HCT116 (cell line): ENCODE data around the gene TMEM52B. TPM values are rescaled to one million over a fixed set of nuclear protein-coding genes. Genes with fewer than 3 reads are reported as not detected.

Experiments used
- ATAC-seq: fragments of 200-7000 bp; cut with Tn5 transposase; 2 replicates; pipeline ENCODE4 v1.9.1; 2020; ENCODE audit warnings: mild to moderate bottlenecking, moderate library complexity
- Bru-seq: library from RNA; stranded (reverse); fragments of 400-500 nt; gene quantifications from one replicate; lab custom pipeline; 2021; lab: Mats Ljungman, UMichigan
- BruChase-seq, 2 experiments: library from RNA; stranded (reverse); fragments of 400-500 nt; gene quantifications; one replicate each; lab custom pipeline; 2021; lab: Mats Ljungman, UMichigan
- BruUV-seq: library from RNA; stranded (reverse); fragments of 400-500 nt; replicated peaks from 2 replicates; lab custom pipeline; 2021; lab: Mats Ljungman, UMichigan
- CTCF ChIA-PET: fragments of 300-600 bp; sonication (Branson Sonifier 250); formaldehyde crosslinking; loops from one replicate; lab custom pipeline; 2021; ENCODE audit warnings: antibody characterized with exemption; lab: Charles Lee
- POLR2A ChIA-PET: fragments of 300-600, 350-600 bp; sonication (Branson Sonifier 250); formaldehyde crosslinking; loops from one replicate; lab custom pipeline; 2021; ENCODE audit warnings: antibody characterized with exemption; lab: Charles Lee
- RAD21 ChIA-PET, 2 experiments: fragments of 300-600 bp; sonication (Branson Sonifier 250); formaldehyde crosslinking; loops; one replicate each; lab custom pipeline; 2023; ENCODE audit warnings: low total read pairs in 2 of 2; ENCODE audit not compliant: uncharacterized antibody in 2 of 2, unreplicated experiment in 2 of 2, low non-redundant PET in 1 of 2; lab: Charles Lee
- DNase-seq: peaks from one replicate; pipeline ENCODE4 v3.0.0-alpha.2; 2010; ENCODE audit warnings: low read depth, low spot score
- H2AFZ ChIP-seq: fragments of 200-600 bp; shearing (Covaris generic), sonication (generic); 2 replicates; pipeline ENCODE4 v1.6.1; 2017; ENCODE audit warnings: low read depth, mixed run types, mixed read lengths, antibody characterized with exemption, low read length; ENCODE audit not compliant: poor library complexity, severe bottlenecking
- H3K27ac ChIP-seq: 2 replicates; pipeline ENCODE4 v1.5.1; 2012; ENCODE audit warnings: low read depth, low read length
- H3K27me3 ChIP-seq: fragments of 200-600 bp; sonication (generic); 2 replicates; pipeline ENCODE4 v1.6.1; 2016; ENCODE audit warnings: mixed run types, low read length, mixed read lengths; ENCODE audit not compliant: insufficient read depth
- H3K36me3 ChIP-seq, 2 experiments: fragments of 200-500 bp in 1 of 2; fragments of 200-600 bp in 1 of 2; sonication (Bioruptor generic) in 1 of 2; sonication (generic) in 1 of 2; 2 replicates each; pipeline versions ENCODE4 v1.5.1 to v1.6.1; 2014 to 2016; ENCODE audit warnings: low read length in 2 of 2, inconsistent platforms in 1 of 2, mixed read lengths in 1 of 2, mixed run types in 1 of 2; ENCODE audit not compliant: insufficient read depth in 2 of 2, control insufficient read depth in 1 of 2
- H3K4me1 ChIP-seq, 2 experiments: fragments of 200-600 bp in 1 of 2; sonication (generic) in 1 of 2; 2 replicates each; pipeline versions ENCODE4 v1.5.1 to v1.6.1; 2012 to 2017; ENCODE audit warnings: low read length in 2 of 2, inconsistent platforms in 1 of 2, mild to moderate bottlenecking in 1 of 2, mixed read lengths in 1 of 2, mixed run types in 1 of 2, moderate library complexity in 1 of 2; ENCODE audit not compliant: insufficient read depth in 2 of 2, control insufficient read depth in 1 of 2
- H3K4me2 ChIP-seq: fragments of 200-600 bp; sonication (generic); 2 replicates; pipeline ENCODE4 v1.6.1; 2017; ENCODE audit warnings: mixed run types, low read length, mixed read lengths
- H3K4me3 ChIP-seq, 2 experiments: fragments of 200-600 bp in 1 of 2; sonication (generic) in 1 of 2; replicated peaks in 1 of 2; 2 replicates each; pipeline ENCODE4 v1.5.1; 2011 to 2016; ENCODE audit warnings: low read length in 2 of 2, control low read depth in 1 of 2, low read depth in 1 of 2, mild to moderate bottlenecking in 1 of 2, mixed read lengths in 1 of 2, mixed run types in 1 of 2
- H3K79me2 ChIP-seq: fragments of 200-600 bp; sonication (generic); 2 replicates; pipeline ENCODE4 v1.6.1; 2017; ENCODE audit warnings: mild to moderate bottlenecking, mixed run types, low read length, moderate library complexity, mixed read lengths; ENCODE audit not compliant: insufficient read depth
- H3K9ac ChIP-seq: fragments of 200-600 bp; sonication (generic); 2 replicates; pipeline ENCODE4 v1.6.1; 2016; ENCODE audit warnings: low read length, mixed read lengths
- H3K9me2 ChIP-seq: fragments of 200-600 bp; sonication (generic), shearing (Covaris generic); 2 replicates; pipeline ENCODE4 v1.6.1; 2017; ENCODE audit warnings: mixed run types, mild to moderate bottlenecking, moderate library complexity; ENCODE audit not compliant: insufficient read depth
- H3K9me3 ChIP-seq, 2 experiments: fragments of 200-500 bp in 1 of 2; fragments of 200-600 bp in 1 of 2; sonication (Bioruptor generic) in 1 of 2; sonication (generic) in 1 of 2; 2 replicates each; pipeline ENCODE4 v1.6.1; 2014 to 2017; ENCODE audit warnings: low read length in 2 of 2, mixed read lengths in 2 of 2, inconsistent platforms in 1 of 2, low read depth in 1 of 2, mild to moderate bottlenecking in 1 of 2, mixed run types in 1 of 2, moderate library complexity in 1 of 2; ENCODE audit not compliant: control insufficient read depth in 1 of 2, insufficient read depth in 1 of 2
- H4K20me1 ChIP-seq: fragments of 200-600 bp; sonication (generic), shearing (Covaris generic); 2 replicates; pipeline ENCODE4 v1.6.1; 2017; ENCODE audit warnings: mixed run types, mild to moderate bottlenecking, moderate library complexity; ENCODE audit not compliant: insufficient read depth
- CBX3 ChIP-seq: IDR thresholded peaks from 2 replicates; pipeline ENCODE4 v1.6.1; 2012; ENCODE audit warnings: low read depth
- EGR1 ChIP-seq: IDR thresholded peaks from 2 replicates; pipeline ENCODE4 v1.6.1; 2012; ENCODE audit warnings: low read depth
- EZH2 ChIP-seq: fragments of 200-600 bp; sonication (generic); IDR thresholded peaks from 2 replicates; pipeline ENCODE4 v1.6.1; 2017; ENCODE audit warnings: antibody characterized with exemption, mixed run types
- EZH2phosphoT487 ChIP-seq: fragments of 200-600 bp; IDR thresholded peaks from 2 replicates; pipeline ENCODE4 v1.6.1; 2018; ENCODE audit warnings: antibody characterized with exemption, borderline replicate concordance
- FOSL1 ChIP-seq: IDR thresholded peaks from 2 replicates; pipeline ENCODE4 v1.6.1; 2012; ENCODE audit warnings: low read depth
- POLR2A ChIP-seq: IDR thresholded peaks from 2 replicates; pipeline ENCODE4 v1.7.0; 2011; ENCODE audit warnings: borderline replicate concordance; ENCODE audit not compliant: insufficient read depth, insufficient read length; ENCODE audit errors: extremely low read depth
- POLR2AphosphoS5 ChIP-seq: IDR thresholded peaks from 2 replicates; pipeline ENCODE4 v1.6.1; 2011; ENCODE audit warnings: mild to moderate bottlenecking, low read depth, low read length, moderate library complexity
- RAD21 ChIP-seq: IDR thresholded peaks from 2 replicates; pipeline ENCODE4 v1.6.1; 2012; ENCODE audit warnings: low read depth, mild to moderate bottlenecking
- SIN3A ChIP-seq: IDR thresholded peaks from 2 replicates; pipeline ENCODE4 v1.6.1; 2012; ENCODE audit warnings: low read depth
- SP1 ChIP-seq: IDR thresholded peaks from 2 replicates; pipeline ENCODE4 v1.6.1; 2012; ENCODE audit warnings: low read depth
- ZFX ChIP-seq: fragments of 450-650 bp; IDR thresholded peaks from 2 replicates; pipeline ENCODE4 v1.6.1; 2017
- intact Hi-C: fragments of 100-400 bp; cut with micrococcal nuclease; formaldehyde crosslinking; loops from 2 replicates; pipeline ENCODE4 v1.10.0; 2022
- long read RNA-seq: library from polyadenylated mRNA; unstranded; transcript quantifications from one replicate; pipeline ENCODE4 v2.0.0, GENCODE V29; 2021; ENCODE audit not compliant: unreplicated experiment
- polyA plus RNA-seq: library from polyadenylated mRNA; unstranded; fragments of >200 nt; gene quantifications from 2 replicates; pipeline ENCODE4 v1.2.1, GENCODE V29; 2012; ENCODE audit warnings: missing spikeins
- total RNA-seq: library from RNA; stranded (reverse); gene quantifications from one replicate; pipeline ENCODE4 v1.2.1, GENCODE V29; 2021; ENCODE audit not compliant: unreplicated experiment
- TF ChIP-seq, protein P1 (sequence below): IDR thresholded peaks from 2 replicates; pipeline ENCODE4 v1.6.1; 2012
- TF ChIP-seq, protein P2 (sequence below): IDR thresholded peaks from 2 replicates; pipeline ENCODE4 v1.6.1; 2011; ENCODE audit warnings: mild to moderate bottlenecking, low read length, moderate library complexity; ENCODE audit not compliant: insufficient replicate concordance; ENCODE audit errors: extremely low read depth
- TF ChIP-seq, protein P3 (sequence below), 3 experiments: fragments of 200-600 bp in 1 of 3; sonication (generic) in 1 of 3; IDR thresholded peaks in 2 of 3; conservative IDR thresholded peaks in 1 of 3; 2 replicates each; pipeline ENCODE4 v1.5.1; 2012 to 2017; ENCODE audit warnings: low read depth in 2 of 3, low read length in 2 of 3, antibody characterized with exemption in 1 of 3, borderline replicate concordance in 1 of 3, control low read depth in 1 of 3, mild to moderate bottlenecking in 1 of 3, mixed read lengths in 1 of 3, mixed run types in 1 of 3, moderate library complexity in 1 of 3; ENCODE audit not compliant: insufficient read depth in 1 of 3
- TF ChIP-seq, protein P4 (sequence below): IDR thresholded peaks from 2 replicates; pipeline ENCODE4 v1.6.1; 2012

The TMEM52B gene
- total RNA-seq (not detected), Bru-seq, nascent RNA (not detected), BruChase-seq, experiment 1, labeled RNA remaining after a 6-hour chase (percentile 4 among the genes with signal in this experiment), BruChase-seq, experiment 2, labeled RNA remaining after a 2-hour chase (not detected)
- polyA plus RNA-seq = not detected in 2 replicates
- long read RNA-seq = 0 reads

DNA sequence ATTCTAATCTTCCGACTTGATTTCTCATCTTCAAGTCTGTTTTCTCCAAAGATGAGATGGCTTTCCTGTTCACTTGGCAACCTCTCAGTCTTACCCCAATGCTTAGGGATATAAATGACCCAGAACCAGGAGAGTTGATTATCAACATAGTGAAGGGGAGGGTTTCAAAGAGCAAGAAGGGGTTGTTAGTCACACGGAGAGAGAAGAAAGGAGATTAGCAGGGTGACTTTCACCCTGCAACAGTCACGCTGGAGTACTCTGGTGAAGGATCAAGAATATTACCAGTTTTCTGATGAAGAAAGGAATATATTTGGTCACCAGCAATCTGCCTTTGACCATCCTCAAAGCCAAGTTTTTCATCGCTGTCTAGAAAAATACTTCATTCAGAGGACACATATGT is at the start of gene TMEM52B:
TMEM52B (plus strand) TSS at position 212 of the 400 bp plus-strand sequence. CDS start 543 bp downstream, outside the sequence.
- no peaks in the 10 kb centered on the region for H3K9me3 ChIP-seq
- no peaks in the 10 kb centered on the region for H3K4me1 ChIP-seq
- no TSS peak for BruUV-seq
- H2AFZ ChIP-seq = no peak within 1 kb of the TSS
- H3K36me3 ChIP-seq = no peaks in the 10 kb centered on the region
- H3K79me2 ChIP-seq = no peaks in the 10 kb centered on the region
- no peaks in the 10 kb centered on the region for H3K9me2 ChIP-seq
- DNase-seq (no peak), ATAC-seq (no peak)
- ChIA-PET RAD21 (no interaction called here), CTCF (no interaction called here), POLR2A (no interaction called here)
- no peaks in the 10 kb centered on the region for H3K27me3 ChIP-seq
- no peak within 1 kb of the TSS for H3K4me2 ChIP-seq
- H3K9ac ChIP-seq = no peak within 1 kb of the TSS
- no peak within 1 kb of the TSS for H3K27ac ChIP-seq
- TF ChIP-seq EGR1 (no peak), CBX3 (no peak), FOSL1 (no peak), POLR2AphosphoS5 (no peak), POLR2A (no peak), ZFX (no peak), EZH2 (no peak), SP1 (no peak), SIN3A (no peak), RAD21 (no peak), EZH2phosphoT487 (no peak)
- TF ChIP-seq, protein P1, sequence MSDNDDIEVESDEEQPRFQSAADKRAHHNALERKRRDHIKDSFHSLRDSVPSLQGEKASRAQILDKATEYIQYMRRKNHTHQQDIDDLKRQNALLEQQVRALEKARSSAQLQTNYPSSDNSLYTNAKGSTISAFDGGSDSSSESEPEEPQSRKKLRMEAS = no peak
- TF ChIP-seq, protein P2, sequence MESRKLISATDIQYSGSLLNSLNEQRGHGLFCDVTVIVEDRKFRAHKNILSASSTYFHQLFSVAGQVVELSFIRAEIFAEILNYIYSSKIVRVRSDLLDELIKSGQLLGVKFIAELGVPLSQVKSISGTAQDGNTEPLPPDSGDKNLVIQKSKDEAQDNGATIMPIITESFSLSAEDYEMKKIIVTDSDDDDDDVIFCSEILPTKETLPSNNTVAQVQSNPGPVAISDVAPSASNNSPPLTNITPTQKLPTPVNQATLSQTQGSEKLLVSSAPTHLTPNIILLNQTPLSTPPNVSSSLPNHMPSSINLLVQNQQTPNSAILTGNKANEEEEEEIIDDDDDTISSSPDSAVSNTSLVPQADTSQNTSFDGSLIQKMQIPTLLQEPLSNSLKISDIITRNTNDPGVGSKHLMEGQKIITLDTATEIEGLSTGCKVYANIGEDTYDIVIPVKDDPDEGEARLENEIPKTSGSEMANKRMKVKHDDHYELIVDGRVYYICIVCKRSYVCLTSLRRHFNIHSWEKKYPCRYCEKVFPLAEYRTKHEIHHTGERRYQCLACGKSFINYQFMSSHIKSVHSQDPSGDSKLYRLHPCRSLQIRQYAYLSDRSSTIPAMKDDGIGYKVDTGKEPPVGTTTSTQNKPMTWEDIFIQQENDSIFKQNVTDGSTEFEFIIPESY = no peak
- TF ChIP-seq, protein P3, sequence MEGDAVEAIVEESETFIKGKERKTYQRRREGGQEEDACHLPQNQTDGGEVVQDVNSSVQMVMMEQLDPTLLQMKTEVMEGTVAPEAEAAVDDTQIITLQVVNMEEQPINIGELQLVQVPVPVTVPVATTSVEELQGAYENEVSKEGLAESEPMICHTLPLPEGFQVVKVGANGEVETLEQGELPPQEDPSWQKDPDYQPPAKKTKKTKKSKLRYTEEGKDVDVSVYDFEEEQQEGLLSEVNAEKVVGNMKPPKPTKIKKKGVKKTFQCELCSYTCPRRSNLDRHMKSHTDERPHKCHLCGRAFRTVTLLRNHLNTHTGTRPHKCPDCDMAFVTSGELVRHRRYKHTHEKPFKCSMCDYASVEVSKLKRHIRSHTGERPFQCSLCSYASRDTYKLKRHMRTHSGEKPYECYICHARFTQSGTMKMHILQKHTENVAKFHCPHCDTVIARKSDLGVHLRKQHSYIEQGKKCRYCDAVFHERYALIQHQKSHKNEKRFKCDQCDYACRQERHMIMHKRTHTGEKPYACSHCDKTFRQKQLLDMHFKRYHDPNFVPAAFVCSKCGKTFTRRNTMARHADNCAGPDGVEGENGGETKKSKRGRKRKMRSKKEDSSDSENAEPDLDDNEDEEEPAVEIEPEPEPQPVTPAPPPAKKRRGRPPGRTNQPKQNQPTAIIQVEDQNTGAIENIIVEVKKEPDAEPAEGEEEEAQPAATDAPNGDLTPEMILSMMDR (IDR thresholded peaks at IDR 0.05 in 2 of 3, conservative IDR thresholded peaks at IDR 0.05 in 1 of 3; ENCODE audit: borderline replicate concordance in 1 of 3, insufficient read depth in 1 of 3, low read depth in 2 of 3, low read length in 2 of 3) = no peak
- TF ChIP-seq, protein P4, sequence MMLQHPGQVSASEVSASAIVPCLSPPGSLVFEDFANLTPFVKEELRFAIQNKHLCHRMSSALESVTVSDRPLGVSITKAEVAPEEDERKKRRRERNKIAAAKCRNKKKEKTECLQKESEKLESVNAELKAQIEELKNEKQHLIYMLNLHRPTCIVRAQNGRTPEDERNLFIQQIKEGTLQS = no peak
- no peak within 1 kb of the TSS for H3K4me3 ChIP-seq
- intact Hi-C loops = no loop called here
- no peaks in the 10 kb centered on the region for H4K20me1 ChIP-seq
